Measurements from ENCODE around the gene GNAO1.

The GNAO1 gene

GRCh38 chr16:56260378-56261160 lies 69.3 kb downstream of the GNAO1 start:
- no peak for TF ChIP-seq CTCF (IDR thresholded peaks at IDR 0.05; ENCODE audit: control insufficient read depth, insufficient read depth, low read depth, low read length, missing control alignments)
- DNase-seq (ENCODE audit: low read depth) = no peak
- H3K4me3 ChIP-seq (ENCODE audit: control insufficient read depth, low read depth, low read length) = no peak overlapping the region

- no peak overlapping the region for H3K4me3 ChIP-seq (ENCODE audit: control insufficient read depth, low read depth, low read length)
- no peak for TF ChIP-seq CTCF (IDR thresholded peaks at IDR 0.05; ENCODE audit: control insufficient read depth, insufficient read depth, low read depth, low read length, missing control alignments)
Measured at GRCh38 chr16:56261656-56262055, 70.4 kb downstream of the GNAO1 start.

GRCh38 chr16:56262148-56262547 lies 70.9 kb downstream of the GNAO1 start:
- H3K4me3 ChIP-seq (ENCODE audit: control insufficient read depth, low read depth, low read length) = no peak overlapping the region
- TF ChIP-seq CTCF (IDR thresholded peaks at IDR 0.05; ENCODE audit: control insufficient read depth, insufficient read depth, low read depth, low read length, missing control alignments) = no peak

More at GRCh38 chr16:56261656-56262055, 70.4 kb downstream of the GNAO1 start:
- DNase-seq (ENCODE audit: low read depth) = no peak

GRCh38 chr16:56262551-56263245 lies 71.4 kb downstream of the GNAO1 start:
- TF ChIP-seq CTCF (IDR thresholded peaks at IDR 0.05; ENCODE audit: control insufficient read depth, insufficient read depth, low read depth, low read length, missing control alignments) = no peak
- no peak overlapping the region for H3K4me3 ChIP-seq (ENCODE audit: control insufficient read depth, low read depth, low read length)
- no peak for DNase-seq (ENCODE audit: low read depth)

More at GRCh38 chr16:56262148-56262547, 70.9 kb downstream of the GNAO1 start:
- no peak for DNase-seq (ENCODE audit: low read depth)

- TF ChIP-seq CTCF (IDR thresholded peaks at IDR 0.05; ENCODE audit: control insufficient read depth, insufficient read depth, low read depth, low read length, missing control alignments) = no peak
- no peak overlapping the region for H3K4me3 ChIP-seq (ENCODE audit: control insufficient read depth, low read depth, low read length)
- DNase-seq (ENCODE audit: low read depth) = no peak
Measured at GRCh38 chr16:56263711-56264608, 72.7 kb downstream of the GNAO1 start.

GRCh38 chr16:56264609-56264972 lies 73.3 kb downstream of the GNAO1 start:
- DNase-seq (ENCODE audit: low read depth) = no peak
- H3K4me3 ChIP-seq (ENCODE audit: control insufficient read depth, low read depth, low read length) = no peak overlapping the region
- TF ChIP-seq CTCF (IDR thresholded peaks at IDR 0.05; ENCODE audit: control insufficient read depth, insufficient read depth, low read depth, low read length, missing control alignments) = no peak
